HepG2 (cell line): ENCODE results near the gene TNFSF10. TPM values are rescaled to one million over a fixed set of nuclear protein-coding genes. Genes with fewer than 3 reads are reported as not detected.

Source experiments
- ELF3 ChIP-seq: IDR thresholded peaks from 2 replicates; pipeline ENCODE4 v1.6.1; 2016; ENCODE audit warnings: missing genetic modification reagents, missing compliant biosample characterization
- ERF ChIP-seq: IDR thresholded peaks from 2 replicates; pipeline ENCODE4 v1.6.1; 2018; ENCODE audit warnings: missing biosample characterization, missing genetic modification reagents
- GFI1 ChIP-seq: sonication (generic); formaldehyde crosslinking; IDR thresholded peaks from 2 replicates; pipeline ENCODE4 v1.5.0; 2020; ENCODE audit warnings: missing genetic modification reagents, mild to moderate bottlenecking, borderline replicate concordance
- MED1 ChIP-seq: sonication (generic); formaldehyde crosslinking; IDR thresholded peaks from 2 replicates; pipeline ENCODE4 v1.4.0; 2020; ENCODE audit warnings: missing genetic modification reagents
- RBAK ChIP-seq: sonication (generic); formaldehyde crosslinking; IDR thresholded peaks from 2 replicates; pipeline ENCODE4 v1.5.1; 2020; ENCODE audit warnings: mild to moderate bottlenecking, missing genetic modification reagents
- RCOR2 ChIP-seq: IDR thresholded peaks from 2 replicates; pipeline ENCODE4 v1.6.1; 2016; ENCODE audit warnings: missing biosample characterization, missing genetic modification reagents
- SP5 ChIP-seq: IDR thresholded peaks from 2 replicates; pipeline ENCODE4 v1.6.1; 2016; ENCODE audit warnings: low read depth, borderline replicate concordance
- ZKSCAN5 ChIP-seq: sonication (generic); formaldehyde crosslinking; IDR thresholded peaks from 2 replicates; pipeline ENCODE4 v1.5.1; 2020; ENCODE audit warnings: mild to moderate bottlenecking, missing genetic modification reagents
- ZMYM2 ChIP-seq: sonication (generic); formaldehyde crosslinking; IDR thresholded peaks from 2 replicates; pipeline ENCODE4 v1.8.0; 2022; ENCODE audit warnings: mild to moderate bottlenecking, missing genetic modification reagents
- ZNF383 ChIP-seq: sonication (generic); formaldehyde crosslinking; IDR thresholded peaks from 2 replicates; pipeline ENCODE4 v1.4.0; 2020; ENCODE audit warnings: missing genetic modification reagents, mild to moderate bottlenecking, borderline replicate concordance
- ZNF720 ChIP-seq: sonication (generic); formaldehyde crosslinking; IDR thresholded peaks from 2 replicates; pipeline ENCODE4 v1.4.0; 2020; ENCODE audit warnings: missing genetic modification reagents
- polyA plus RNA-seq, 8 experiments: library from polyadenylated mRNA; depleted of rRNA in 3 of 8; stranded (reverse) in 7 of 8; unstranded in 1 of 8; fragments of >200 nt; fragmentation: Illumina TruSeq in 4 of 8; extraction: Trizol in 4 of 8; gene quantifications; 2 replicates each; pipeline versions ENCODE4 v1.2.1 to v1.2.3, GENCODE V29; 2011 to 2016; ENCODE audit warnings: low read depth in 4 of 8, missing spikeins in 1 of 8, mixed read lengths in 1 of 8; ENCODE audit not compliant: insufficient read depth in 1 of 8
- total RNA-seq, 5 experiments: library from RNA; depleted of rRNA; stranded (reverse); fragments of >200 nt; fragmentation: Illumina TruSeq; extraction: Trizol; gene quantifications; 2 replicates each; pipeline ENCODE4 v1.2.3, GENCODE V29; 2016; ENCODE audit warnings: low read depth in 1 of 5
- TF ChIP-seq, protein P1 (sequence below): sonication (generic); formaldehyde crosslinking; IDR thresholded peaks from 2 replicates; pipeline ENCODE4 v1.4.0; 2020; ENCODE audit warnings: mild to moderate bottlenecking, missing genetic modification reagents
- TF ChIP-seq, protein P2 (sequence below): sonication (generic); formaldehyde crosslinking; IDR thresholded peaks from 2 replicates; pipeline ENCODE4 v1.9.0; 2021; ENCODE audit warnings: missing genetic modification reagents, borderline replicate concordance
- TF ChIP-seq, protein P3 (sequence below), 2 experiments: fragments of 450-650 bp in 1 of 2; sonication (generic) in 1 of 2; formaldehyde crosslinking; IDR thresholded peaks; 2 replicates each; pipeline versions ENCODE4 v1.5.0 to v1.8.0; 2020 to 2022; ENCODE audit warnings: mild to moderate bottlenecking in 1 of 2, missing genetic modification reagents in 1 of 2
- TF ChIP-seq, protein P4 (sequence below): sonication (generic); formaldehyde crosslinking; IDR thresholded peaks from 2 replicates; pipeline ENCODE4 v1.5.0; 2020; ENCODE audit warnings: mild to moderate bottlenecking, missing genetic modification reagents, borderline replicate concordance

The TNFSF10 gene
- total and polyA plus RNA-seq, 2 of the 13 experiments (the other 11 are each of a cell fraction or from before 2014, with no cell fraction given), result 8.4 to 9.9 TPM

DNA sequence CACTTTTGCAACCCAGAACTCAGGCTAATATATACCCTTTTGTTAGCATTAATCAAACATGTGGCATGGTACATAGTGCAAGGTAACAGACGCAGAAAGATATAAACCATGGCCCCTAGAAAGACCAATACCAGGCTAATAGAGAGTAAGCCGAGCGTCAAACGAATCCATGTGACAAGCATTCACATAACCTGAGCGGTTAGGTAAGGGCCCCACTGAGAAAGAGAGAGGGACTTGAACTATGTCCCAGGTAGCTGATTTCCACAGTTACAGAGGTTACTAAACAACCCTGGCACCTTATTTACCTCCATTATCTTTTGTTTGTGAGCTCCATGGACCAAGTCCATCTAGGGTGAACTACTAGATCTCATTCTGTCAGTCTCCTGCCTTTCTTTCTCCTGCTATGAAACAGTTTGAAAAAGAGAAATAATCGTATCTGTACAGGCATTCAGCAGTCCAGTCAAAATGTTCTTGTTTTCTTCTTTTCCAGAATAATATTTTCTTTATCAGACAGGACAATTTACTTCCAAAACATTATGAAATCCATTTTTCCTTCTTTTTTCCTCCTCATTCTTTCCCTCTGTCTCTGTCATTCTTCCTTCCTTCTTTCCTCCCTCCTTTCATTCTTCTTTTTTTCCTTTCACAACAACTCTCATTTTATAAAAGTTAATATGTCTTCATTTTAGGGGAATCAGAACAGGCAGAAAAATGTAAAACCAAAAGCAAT, 30.5 kb upstream of the TNFSF10 start (continued):
- no peak for TF ChIP-seq ZNF720
- TF ChIP-seq, protein P1, sequence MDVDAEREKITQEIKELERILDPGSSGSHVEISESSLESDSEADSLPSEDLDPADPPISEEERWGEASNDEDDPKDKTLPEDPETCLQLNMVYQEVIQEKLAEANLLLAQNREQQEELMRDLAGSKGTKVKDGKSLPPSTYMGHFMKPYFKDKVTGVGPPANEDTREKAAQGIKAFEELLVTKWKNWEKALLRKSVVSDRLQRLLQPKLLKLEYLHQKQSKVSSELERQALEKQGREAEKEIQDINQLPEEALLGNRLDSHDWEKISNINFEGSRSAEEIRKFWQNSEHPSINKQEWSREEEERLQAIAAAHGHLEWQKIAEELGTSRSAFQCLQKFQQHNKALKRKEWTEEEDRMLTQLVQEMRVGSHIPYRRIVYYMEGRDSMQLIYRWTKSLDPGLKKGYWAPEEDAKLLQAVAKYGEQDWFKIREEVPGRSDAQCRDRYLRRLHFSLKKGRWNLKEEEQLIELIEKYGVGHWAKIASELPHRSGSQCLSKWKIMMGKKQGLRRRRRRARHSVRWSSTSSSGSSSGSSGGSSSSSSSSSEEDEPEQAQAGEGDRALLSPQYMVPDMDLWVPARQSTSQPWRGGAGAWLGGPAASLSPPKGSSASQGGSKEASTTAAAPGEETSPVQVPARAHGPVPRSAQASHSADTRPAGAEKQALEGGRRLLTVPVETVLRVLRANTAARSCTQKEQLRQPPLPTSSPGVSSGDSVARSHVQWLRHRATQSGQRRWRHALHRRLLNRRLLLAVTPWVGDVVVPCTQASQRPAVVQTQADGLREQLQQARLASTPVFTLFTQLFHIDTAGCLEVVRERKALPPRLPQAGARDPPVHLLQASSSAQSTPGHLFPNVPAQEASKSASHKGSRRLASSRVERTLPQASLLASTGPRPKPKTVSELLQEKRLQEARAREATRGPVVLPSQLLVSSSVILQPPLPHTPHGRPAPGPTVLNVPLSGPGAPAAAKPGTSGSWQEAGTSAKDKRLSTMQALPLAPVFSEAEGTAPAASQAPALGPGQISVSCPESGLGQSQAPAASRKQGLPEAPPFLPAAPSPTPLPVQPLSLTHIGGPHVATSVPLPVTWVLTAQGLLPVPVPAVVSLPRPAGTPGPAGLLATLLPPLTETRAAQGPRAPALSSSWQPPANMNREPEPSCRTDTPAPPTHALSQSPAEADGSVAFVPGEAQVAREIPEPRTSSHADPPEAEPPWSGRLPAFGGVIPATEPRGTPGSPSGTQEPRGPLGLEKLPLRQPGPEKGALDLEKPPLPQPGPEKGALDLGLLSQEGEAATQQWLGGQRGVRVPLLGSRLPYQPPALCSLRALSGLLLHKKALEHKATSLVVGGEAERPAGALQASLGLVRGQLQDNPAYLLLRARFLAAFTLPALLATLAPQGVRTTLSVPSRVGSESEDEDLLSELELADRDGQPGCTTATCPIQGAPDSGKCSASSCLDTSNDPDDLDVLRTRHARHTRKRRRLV (CRISPR knock-in tag), result peak; percentile 53; the same call in 1 of the 2 replicates
- peak; percentile 93 for TF ChIP-seq MED1 (CRISPR knock-in tag)
- TF ChIP-seq, protein P2, sequence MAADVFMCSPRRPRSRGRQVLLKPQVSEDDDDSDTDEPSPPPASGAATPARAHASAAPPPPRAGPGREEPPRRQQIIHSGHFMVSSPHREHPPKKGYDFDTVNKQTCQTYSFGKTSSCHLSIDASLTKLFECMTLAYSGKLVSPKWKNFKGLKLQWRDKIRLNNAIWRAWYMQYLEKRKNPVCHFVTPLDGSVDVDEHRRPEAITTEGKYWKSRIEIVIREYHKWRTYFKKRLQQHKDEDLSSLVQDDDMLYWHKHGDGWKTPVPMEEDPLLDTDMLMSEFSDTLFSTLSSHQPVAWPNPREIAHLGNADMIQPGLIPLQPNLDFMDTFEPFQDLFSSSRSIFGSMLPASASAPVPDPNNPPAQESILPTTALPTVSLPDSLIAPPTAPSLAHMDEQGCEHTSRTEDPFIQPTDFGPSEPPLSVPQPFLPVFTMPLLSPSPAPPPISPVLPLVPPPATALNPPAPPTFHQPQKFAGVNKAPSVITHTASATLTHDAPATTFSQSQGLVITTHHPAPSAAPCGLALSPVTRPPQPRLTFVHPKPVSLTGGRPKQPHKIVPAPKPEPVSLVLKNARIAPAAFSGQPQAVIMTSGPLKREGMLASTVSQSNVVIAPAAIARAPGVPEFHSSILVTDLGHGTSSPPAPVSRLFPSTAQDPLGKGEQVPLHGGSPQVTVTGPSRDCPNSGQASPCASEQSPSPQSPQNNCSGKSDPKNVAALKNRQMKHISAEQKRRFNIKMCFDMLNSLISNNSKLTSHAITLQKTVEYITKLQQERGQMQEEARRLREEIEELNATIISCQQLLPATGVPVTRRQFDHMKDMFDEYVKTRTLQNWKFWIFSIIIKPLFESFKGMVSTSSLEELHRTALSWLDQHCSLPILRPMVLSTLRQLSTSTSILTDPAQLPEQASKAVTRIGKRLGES, result peak; percentile 47; the same call in 1 of the 2 replicates
- no peak for TF ChIP-seq ZKSCAN5 (CRISPR knock-in tag)
- TF ChIP-seq RCOR2 (CRISPR knock-in tag), result peak; percentile 91
- peak; percentile 54; the same call in 1 of the 2 replicates for TF ChIP-seq GFI1
- no peak for TF ChIP-seq ZNF383 (CRISPR knock-in tag)
- TF ChIP-seq ZMYM2 (CRISPR knock-in tag), result peak; percentile 79
- TF ChIP-seq, protein P3, sequence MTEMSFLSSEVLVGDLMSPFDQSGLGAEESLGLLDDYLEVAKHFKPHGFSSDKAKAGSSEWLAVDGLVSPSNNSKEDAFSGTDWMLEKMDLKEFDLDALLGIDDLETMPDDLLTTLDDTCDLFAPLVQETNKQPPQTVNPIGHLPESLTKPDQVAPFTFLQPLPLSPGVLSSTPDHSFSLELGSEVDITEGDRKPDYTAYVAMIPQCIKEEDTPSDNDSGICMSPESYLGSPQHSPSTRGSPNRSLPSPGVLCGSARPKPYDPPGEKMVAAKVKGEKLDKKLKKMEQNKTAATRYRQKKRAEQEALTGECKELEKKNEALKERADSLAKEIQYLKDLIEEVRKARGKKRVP (CRISPR knock-in tag; IDR thresholded peaks at IDR 0.05), result peak in 1 of 2 experiments; percentile 53; a peak in 2 of 4 replicates
- TF ChIP-seq ELF3 (CRISPR knock-in tag), result peak; percentile 85
- TF ChIP-seq, protein P4, sequence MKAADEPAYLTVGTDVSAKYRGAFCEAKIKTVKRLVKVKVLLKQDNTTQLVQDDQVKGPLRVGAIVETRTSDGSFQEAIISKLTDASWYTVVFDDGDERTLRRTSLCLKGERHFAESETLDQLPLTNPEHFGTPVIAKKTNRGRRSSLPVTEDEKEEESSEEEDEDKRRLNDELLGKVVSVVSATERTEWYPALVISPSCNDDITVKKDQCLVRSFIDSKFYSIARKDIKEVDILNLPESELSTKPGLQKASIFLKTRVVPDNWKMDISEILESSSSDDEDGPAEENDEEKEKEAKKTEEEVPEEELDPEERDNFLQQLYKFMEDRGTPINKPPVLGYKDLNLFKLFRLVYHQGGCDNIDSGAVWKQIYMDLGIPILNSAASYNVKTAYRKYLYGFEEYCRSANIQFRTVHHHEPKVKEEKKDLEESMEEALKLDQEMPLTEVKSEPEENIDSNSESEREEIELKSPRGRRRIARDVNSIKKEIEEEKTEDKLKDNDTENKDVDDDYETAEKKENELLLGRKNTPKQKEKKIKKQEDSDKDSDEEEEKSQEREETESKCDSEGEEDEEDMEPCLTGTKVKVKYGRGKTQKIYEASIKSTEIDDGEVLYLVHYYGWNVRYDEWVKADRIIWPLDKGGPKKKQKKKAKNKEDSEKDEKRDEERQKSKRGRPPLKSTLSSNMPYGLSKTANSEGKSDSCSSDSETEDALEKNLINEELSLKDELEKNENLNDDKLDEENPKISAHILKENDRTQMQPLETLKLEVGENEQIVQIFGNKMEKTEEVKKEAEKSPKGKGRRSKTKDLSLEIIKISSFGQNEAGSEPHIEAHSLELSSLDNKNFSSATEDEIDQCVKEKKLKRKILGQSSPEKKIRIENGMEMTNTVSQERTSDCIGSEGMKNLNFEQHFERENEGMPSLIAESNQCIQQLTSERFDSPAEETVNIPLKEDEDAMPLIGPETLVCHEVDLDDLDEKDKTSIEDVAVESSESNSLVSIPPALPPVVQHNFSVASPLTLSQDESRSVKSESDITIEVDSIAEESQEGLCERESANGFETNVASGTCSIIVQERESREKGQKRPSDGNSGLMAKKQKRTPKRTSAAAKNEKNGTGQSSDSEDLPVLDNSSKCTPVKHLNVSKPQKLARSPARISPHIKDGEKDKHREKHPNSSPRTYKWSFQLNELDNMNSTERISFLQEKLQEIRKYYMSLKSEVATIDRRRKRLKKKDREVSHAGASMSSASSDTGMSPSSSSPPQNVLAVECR (CRISPR knock-in tag), result peak; percentile 54; the same call in 1 of the 2 replicates
- peak; percentile 34; the same call in 1 of the 2 replicates for TF ChIP-seq SP5 (CRISPR knock-in tag)
- peak; percentile 76; the same call in 1 of the 2 replicates for TF ChIP-seq RBAK (CRISPR knock-in tag)
- peak; percentile 91 for TF ChIP-seq ERF (CRISPR knock-in tag)
